Lung (tissue), 12 donors: ENCODE measurements around the gene WDR1. TPM values are rescaled to one million over a fixed set of nuclear protein-coding genes. Genes with fewer than 3 reads are reported as not detected.

Experiments used
- ATAC-seq: fragments of 200-7000 bp; cut with Tn5 transposase; one replicate; pipeline ENCODE4 v1.9.1; 2020; ENCODE audit warnings: moderate number of reproducible peaks; ENCODE audit not compliant: insufficient read depth, low FRiP score
- DNase-seq, 3 donors: peaks; one replicate each; pipeline ENCODE4 v3.0.0-alpha.2; 2013 to 2017
- H3K27ac ChIP-seq, 2 donors: one replicate each; pipeline ENCODE4 v1.5.1; 2013; ENCODE audit warnings: mild to moderate bottlenecking in 2 of 2, moderate library complexity in 2 of 2, control low read depth in 1 of 2, inconsistent platforms in 1 of 2, low read depth in 1 of 2, low read length in 1 of 2
- H3K27me3 ChIP-seq, 3 donors: one replicate each; pipeline ENCODE4 v1.5.1; 2013; ENCODE audit warnings: low read length in 2 of 3; ENCODE audit not compliant: control insufficient read depth in 3 of 3, insufficient read depth in 3 of 3
- H3K36me3 ChIP-seq, 4 donors: one replicate each; pipeline ENCODE4 v1.5.1; 2013; ENCODE audit warnings: low read length in 4 of 4, mild to moderate bottlenecking in 1 of 4, moderate library complexity in 1 of 4; ENCODE audit not compliant: control insufficient read depth in 4 of 4, insufficient read depth in 4 of 4
- H3K4me1 ChIP-seq, 5 donors: one replicate each; pipeline ENCODE4 v1.5.1; 2013; ENCODE audit warnings: low read length in 5 of 5, mild to moderate bottlenecking in 2 of 5, moderate library complexity in 1 of 5; ENCODE audit not compliant: control insufficient read depth in 5 of 5, insufficient read depth in 5 of 5
- H3K4me3 ChIP-seq: one replicate; pipeline ENCODE4 v1.5.1; 2013; ENCODE audit warnings: mild to moderate bottlenecking, control low read depth, moderate library complexity
- H3K9ac ChIP-seq, 2 donors: one replicate each; pipeline ENCODE4 v1.5.1; 2013; ENCODE audit warnings: low read length in 2 of 2, control low read depth in 1 of 2; ENCODE audit not compliant: insufficient read depth in 1 of 2
- H3K9me3 ChIP-seq, 4 donors: one replicate each; pipeline ENCODE4 v1.5.1; 2013; ENCODE audit warnings: low read length in 3 of 4, mild to moderate bottlenecking in 1 of 4, moderate library complexity in 1 of 4; ENCODE audit not compliant: control insufficient read depth in 4 of 4, insufficient read depth in 3 of 4
- CTCF ChIP-seq: IDR thresholded peaks from 2 replicates; pipeline ENCODE4 v1.5.1; 2012; ENCODE audit warnings: mild to moderate bottlenecking; ENCODE audit errors: control extremely low read depth, extremely low read depth
- WGBS, 2 donors: extraction: QIAGEN DNeasy Blood & Tissue Kit; methylation state at CpG; one replicate each; pipeline ENCODE4 v1.1.7; 2013; 5-methylcytosine and 5-hydroxymethylcytosine counted together
- polyA plus RNA-seq, 2 donors: library from polyadenylated mRNA; stranded (reverse); fragments of 200-250 nt; gene quantifications; one replicate each; pipeline ENCODE4 v1.2.1, GENCODE V29; 2013
- total RNA-seq, 2 donors: library from RNA; depleted of rRNA in 1 of 2; stranded (reverse); fragments of >200 nt in 1 of 2; gene quantifications; one replicate each; pipeline ENCODE4 v1.2.1, GENCODE V29; 2014 to 2021
- donor health status: control.
- donor health status: control.
- donor health status: Bipolar disorder and iron deficiency.
- donor health status: healthy.
- donor health status: DM: yes; HTN: yes; CAD: no.

Gene WDR1
- total and polyA plus RNA-seq, 4 donors: 72.0 to 325 (median 205) TPM

GRCh38 chr4:10086506-10087120 lies 30.0 kb downstream of the WDR1 start:
- Histone ChIP-seq H3K9ac (no peak overlapping the region), H3K9me3 (no peaks in the 10 kb centered on the region), H3K27me3 (no peaks in the 10 kb centered on the region), H3K27ac (no peak overlapping the region), H3K4me3 (no peak overlapping the region), H3K36me3 (peaks cover 29 to 92% (median 48%) of the 10 kb centered on the region in 4 donors), H3K4me1 (peaks cover 0 to 7% (median 0%) of the 10 kb centered on the region in 5 donors)
- ATAC-seq (no peak), DNase-seq (no peak)
- TF ChIP-seq CTCF: no peak
- WGBS, 2 donors: 96 to 97% methylated on average over 13 of the region's 13 CpGs

- H3K9me3 ChIP-seq: no peaks in the 10 kb centered on the region
- H3K36me3 ChIP-seq: peaks cover 30 to 91% (median 46%) of the 10 kb centered on the region in 4 donors
- no peak for TF ChIP-seq CTCF
- peaks cover 0 to 4% (median 0%) of the 10 kb centered on the region in 5 donors for H3K4me1 ChIP-seq
- WGBS, 2 donors: 92 to 93% methylated on average over 23 of the region's 23 CpGs
- H3K27ac ChIP-seq: no peak overlapping the region
- ATAC-seq (no peak), DNase-seq (no peak)
- H3K27me3 ChIP-seq: no peaks in the 10 kb centered on the region
- no peak overlapping the region for H3K9ac ChIP-seq
- no peak overlapping the region for H3K4me3 ChIP-seq
These were observed 30.6 kb downstream of the WDR1 start for GRCh38 chr4:10085828-10086505.

- WGBS, 2 donors: 91 to 95% methylated on average over 11 of the region's 11 CpGs
- H3K36me3 ChIP-seq: peaks cover 31 to 91% (median 50%) of the 10 kb centered on the region in 4 donors
- H3K9ac ChIP-seq: no peak overlapping the region
These were observed 31.2 kb downstream of the WDR1 start for GRCh38 chr4:10085386-10085785.

More at GRCh38 chr4:10085386-10085785, 31.2 kb downstream of the WDR1 start:
- ATAC-seq (no peak), DNase-seq (no peak)
- Histone ChIP-seq H3K4me3 (no peak overlapping the region), H3K9me3 (no peaks in the 10 kb centered on the region), H3K27ac (no peak overlapping the region), H3K27me3 (no peaks in the 10 kb centered on the region), H3K4me1 (peaks cover 0 to 4% (median 0%) of the 10 kb centered on the region in 5 donors)
- no peak for TF ChIP-seq CTCF
